Measurements from ENCODE around the gene MPP7. TPM values are rescaled to one million over a fixed set of nuclear protein-coding genes. Genes with fewer than 3 reads are reported as not detected.
A peak's percentile ranks its signal among the peaks of the same experiment; 100 is the strongest.

Gene MPP7
- total RNA-seq, 1 donor from 2014 or later = 4.1 TPM

GRCh38 chr10:28273343-28273742 lies 29.5 kb downstream of the MPP7 start:
- DNase-seq (ENCODE audit: low read depth in 2 of 2) = no peak

- no peak for DNase-seq (ENCODE audit: low read depth in 2 of 2)
These were observed 32.9 kb downstream of the MPP7 start for GRCh38 chr10:28269842-28270456.

- no peak for DNase-seq (ENCODE audit: low read depth in 2 of 2)
These were observed 36.2 kb downstream of the MPP7 start for GRCh38 chr10:28266449-28267224.

- no peak for DNase-seq (ENCODE audit: low read depth in 2 of 2)
These were observed 39.6 kb downstream of the MPP7 start for GRCh38 chr10:28263136-28263857.

GRCh38 chr10:28256776-28257175 lies 46.1 kb downstream of the MPP7 start:
- DNase-seq (ENCODE audit: low read depth in 2 of 2) = no peak

- DNase-seq (ENCODE audit: low read depth in 2 of 2) = peak; percentile 1 to 2
These were observed 48.4 kb downstream of the MPP7 start for GRCh38 chr10:28254290-28254985.

GRCh38 chr10:28253169-28253785 lies 49.6 kb downstream of the MPP7 start:
- DNase-seq (ENCODE audit: low read depth in 2 of 2) = no peak

Other genes with a start within 250 kb of the MPP7 start
- gene WAC, start 230.1 kb upstream of the MPP7 start, total RNA-seq = 37.1 and 43.4 TPM in 2 replicates

Data from dermis microvascular lymphatic vessel endothelial cell (primary cell).